K562 (cell line): ENCODE measurements around the gene B3GAT1.

Experiments used
- CEBPB ChIP-seq: fragments of 450-650 bp; IDR thresholded peaks from 2 replicates; pipeline ENCODE4 v1.6.1; 2016; ENCODE audit warnings: missing genetic modification characterization, missing compliant biosample characterization
- GABPA ChIP-seq: fragments of 200-800 bp; sonication (Bioruptor generic); conservative IDR thresholded peaks from 2 replicates; pipeline ENCODE4 v1.6.1; 2016; ENCODE audit warnings: low read depth, missing genetic modification characterization, missing compliant biosample characterization
- MED1 ChIP-seq: sonication (generic); formaldehyde crosslinking; IDR thresholded peaks from 2 replicates; pipeline ENCODE4 v1.8.1; 2023; ENCODE audit warnings: missing genetic modification reagents, borderline replicate concordance
- POLR2A ChIP-seq: fragments of 450-650 bp; conservative IDR thresholded peaks from 2 replicates; pipeline ENCODE4 v1.6.1; 2016
- SAFB ChIP-seq: fragments of 200-400 bp; formaldehyde crosslinking; IDR thresholded peaks from 2 replicates; pipeline ENCODE4 v1.6.1; 2017; ENCODE audit warnings: low read depth, low read length, borderline replicate concordance
- ZNF121 ChIP-seq: sonication (generic); formaldehyde crosslinking; conservative IDR thresholded peaks from 2 replicates; pipeline ENCODE4 v1.8.0; 2022; ENCODE audit warnings: missing genetic modification reagents
- TF ChIP-seq, protein P1 (sequence below), 3 experiments: IDR thresholded peaks in 2 of 3; conservative IDR thresholded peaks in 1 of 3; 2 replicates each; pipeline ENCODE4 v1.5.1; 2011 to 2012; ENCODE audit warnings: low read length in 3 of 3, mild to moderate bottlenecking in 3 of 3, control low read depth in 2 of 3, improper control_type of control experiment in 1 of 3, inconsistent platforms in 1 of 3, low read depth in 1 of 3, mixed read lengths in 1 of 3, moderate library complexity in 1 of 3; ENCODE audit not compliant: insufficient read depth in 2 of 3
- TF ChIP-seq, protein P2 (sequence below): sonication (generic); formaldehyde crosslinking; IDR thresholded peaks from 2 replicates; pipeline ENCODE4 v1.8.0; 2023; ENCODE audit warnings: missing genetic modification reagents, mild to moderate bottlenecking, borderline replicate concordance
- TF ChIP-seq, protein P3 (sequence below): fragments of 450-650 bp; IDR thresholded peaks from 2 replicates; pipeline ENCODE4 v1.6.1; 2017; ENCODE audit warnings: antibody characterized with exemption
- TF ChIP-seq, protein P4 (sequence below): fragments of 250-450 bp; sonication (Bioruptor Pico); IDR thresholded peaks from 2 replicates; pipeline ENCODE4 v1.8.0; 2021; ENCODE audit warnings: borderline replicate concordance, mild to moderate bottlenecking, moderate library complexity; ENCODE audit not compliant: poor library complexity, severe bottlenecking
- TF ChIP-seq, protein P5 (sequence below), 2 experiments: fragments of 450-650 bp in 1 of 2; sonication (generic) in 1 of 2; formaldehyde crosslinking in 1 of 2; IDR thresholded peaks in 1 of 2; conservative IDR thresholded peaks in 1 of 2; 2 replicates each; pipeline versions ENCODE4 v1.6.1 to v1.8.1; 2016 to 2023; ENCODE audit warnings: mild to moderate bottlenecking in 2 of 2, moderate library complexity in 2 of 2, inconsistent platforms in 1 of 2, missing genetic modification reagents in 1 of 2
- TF ChIP-seq, protein P6 (sequence below), 2 experiments: IDR thresholded peaks; 2 replicates each; pipeline ENCODE4 v1.6.1; 2012; ENCODE audit warnings: improper control_type of control experiment in 2 of 2, low read depth in 2 of 2, low read length in 2 of 2, borderline replicate concordance in 1 of 2
- TF ChIP-seq, protein P7 (sequence below), 2 experiments: IDR thresholded peaks; 2 replicates each; pipeline ENCODE4 v1.6.1; 2011; ENCODE audit warnings: borderline replicate concordance in 1 of 2, control low read depth in 1 of 2, low read depth in 1 of 2, low read length in 1 of 2, mild to moderate bottlenecking in 1 of 2, mixed read lengths in 1 of 2, moderate library complexity in 1 of 2; ENCODE audit not compliant: insufficient read depth in 1 of 2, insufficient read length in 1 of 2, poor library complexity in 1 of 2, severe bottlenecking in 1 of 2; ENCODE audit errors: extremely low read depth in 1 of 2

DNA sequence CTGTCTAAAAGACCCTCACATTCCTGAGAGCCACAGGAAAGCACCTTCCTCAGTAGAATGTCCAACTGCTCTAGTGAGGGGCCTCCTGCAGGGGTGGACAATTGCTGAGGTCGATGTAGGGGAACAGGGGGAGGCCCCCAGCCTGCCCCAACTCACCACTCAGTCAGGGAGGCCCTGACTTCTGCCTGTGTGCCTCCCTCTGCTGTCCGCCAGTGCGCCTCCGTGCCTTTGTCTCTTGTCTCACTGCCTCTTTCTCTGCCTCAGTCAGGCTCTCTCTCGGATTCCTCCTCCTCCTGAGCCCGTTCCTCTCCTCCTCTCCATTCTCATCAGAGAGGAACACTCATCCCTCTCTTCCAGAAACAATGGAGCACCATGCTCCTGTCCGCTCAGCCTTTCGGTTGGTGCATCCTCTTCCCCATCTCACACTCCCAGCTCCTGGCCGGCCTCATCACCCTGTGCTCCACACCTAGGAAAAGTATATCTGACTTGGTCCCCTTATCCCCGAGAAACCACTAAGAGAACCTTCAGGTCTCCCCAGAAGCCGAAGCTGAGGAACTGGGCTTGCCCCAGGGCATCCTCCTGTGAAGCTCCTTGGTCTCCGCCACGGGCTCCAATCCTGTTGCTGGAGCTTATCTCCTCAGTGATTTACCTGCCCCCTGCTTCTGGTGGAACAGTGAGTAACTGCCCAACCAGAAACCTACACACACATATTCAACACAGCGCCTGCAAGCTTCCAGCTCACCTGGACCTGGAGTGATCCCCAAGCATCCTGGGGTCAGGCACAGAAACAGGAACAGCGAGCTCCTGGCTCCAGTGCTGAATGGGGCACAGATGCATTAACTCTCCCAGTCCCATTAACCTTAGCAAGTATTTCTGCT lies 2.3 kb downstream of the B3GAT1 start:
- TF ChIP-seq, protein P1, sequence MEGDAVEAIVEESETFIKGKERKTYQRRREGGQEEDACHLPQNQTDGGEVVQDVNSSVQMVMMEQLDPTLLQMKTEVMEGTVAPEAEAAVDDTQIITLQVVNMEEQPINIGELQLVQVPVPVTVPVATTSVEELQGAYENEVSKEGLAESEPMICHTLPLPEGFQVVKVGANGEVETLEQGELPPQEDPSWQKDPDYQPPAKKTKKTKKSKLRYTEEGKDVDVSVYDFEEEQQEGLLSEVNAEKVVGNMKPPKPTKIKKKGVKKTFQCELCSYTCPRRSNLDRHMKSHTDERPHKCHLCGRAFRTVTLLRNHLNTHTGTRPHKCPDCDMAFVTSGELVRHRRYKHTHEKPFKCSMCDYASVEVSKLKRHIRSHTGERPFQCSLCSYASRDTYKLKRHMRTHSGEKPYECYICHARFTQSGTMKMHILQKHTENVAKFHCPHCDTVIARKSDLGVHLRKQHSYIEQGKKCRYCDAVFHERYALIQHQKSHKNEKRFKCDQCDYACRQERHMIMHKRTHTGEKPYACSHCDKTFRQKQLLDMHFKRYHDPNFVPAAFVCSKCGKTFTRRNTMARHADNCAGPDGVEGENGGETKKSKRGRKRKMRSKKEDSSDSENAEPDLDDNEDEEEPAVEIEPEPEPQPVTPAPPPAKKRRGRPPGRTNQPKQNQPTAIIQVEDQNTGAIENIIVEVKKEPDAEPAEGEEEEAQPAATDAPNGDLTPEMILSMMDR (IDR thresholded peaks at IDR 0.05 in 2 of 3, conservative IDR thresholded peaks at IDR 0.05 in 1 of 3; ENCODE audit: insufficient read depth in 2 of 3, low read depth in 1 of 3, low read length in 3 of 3) = no peak
- TF ChIP-seq CEBPB (tag) = no peak
- TF ChIP-seq, protein P2, sequence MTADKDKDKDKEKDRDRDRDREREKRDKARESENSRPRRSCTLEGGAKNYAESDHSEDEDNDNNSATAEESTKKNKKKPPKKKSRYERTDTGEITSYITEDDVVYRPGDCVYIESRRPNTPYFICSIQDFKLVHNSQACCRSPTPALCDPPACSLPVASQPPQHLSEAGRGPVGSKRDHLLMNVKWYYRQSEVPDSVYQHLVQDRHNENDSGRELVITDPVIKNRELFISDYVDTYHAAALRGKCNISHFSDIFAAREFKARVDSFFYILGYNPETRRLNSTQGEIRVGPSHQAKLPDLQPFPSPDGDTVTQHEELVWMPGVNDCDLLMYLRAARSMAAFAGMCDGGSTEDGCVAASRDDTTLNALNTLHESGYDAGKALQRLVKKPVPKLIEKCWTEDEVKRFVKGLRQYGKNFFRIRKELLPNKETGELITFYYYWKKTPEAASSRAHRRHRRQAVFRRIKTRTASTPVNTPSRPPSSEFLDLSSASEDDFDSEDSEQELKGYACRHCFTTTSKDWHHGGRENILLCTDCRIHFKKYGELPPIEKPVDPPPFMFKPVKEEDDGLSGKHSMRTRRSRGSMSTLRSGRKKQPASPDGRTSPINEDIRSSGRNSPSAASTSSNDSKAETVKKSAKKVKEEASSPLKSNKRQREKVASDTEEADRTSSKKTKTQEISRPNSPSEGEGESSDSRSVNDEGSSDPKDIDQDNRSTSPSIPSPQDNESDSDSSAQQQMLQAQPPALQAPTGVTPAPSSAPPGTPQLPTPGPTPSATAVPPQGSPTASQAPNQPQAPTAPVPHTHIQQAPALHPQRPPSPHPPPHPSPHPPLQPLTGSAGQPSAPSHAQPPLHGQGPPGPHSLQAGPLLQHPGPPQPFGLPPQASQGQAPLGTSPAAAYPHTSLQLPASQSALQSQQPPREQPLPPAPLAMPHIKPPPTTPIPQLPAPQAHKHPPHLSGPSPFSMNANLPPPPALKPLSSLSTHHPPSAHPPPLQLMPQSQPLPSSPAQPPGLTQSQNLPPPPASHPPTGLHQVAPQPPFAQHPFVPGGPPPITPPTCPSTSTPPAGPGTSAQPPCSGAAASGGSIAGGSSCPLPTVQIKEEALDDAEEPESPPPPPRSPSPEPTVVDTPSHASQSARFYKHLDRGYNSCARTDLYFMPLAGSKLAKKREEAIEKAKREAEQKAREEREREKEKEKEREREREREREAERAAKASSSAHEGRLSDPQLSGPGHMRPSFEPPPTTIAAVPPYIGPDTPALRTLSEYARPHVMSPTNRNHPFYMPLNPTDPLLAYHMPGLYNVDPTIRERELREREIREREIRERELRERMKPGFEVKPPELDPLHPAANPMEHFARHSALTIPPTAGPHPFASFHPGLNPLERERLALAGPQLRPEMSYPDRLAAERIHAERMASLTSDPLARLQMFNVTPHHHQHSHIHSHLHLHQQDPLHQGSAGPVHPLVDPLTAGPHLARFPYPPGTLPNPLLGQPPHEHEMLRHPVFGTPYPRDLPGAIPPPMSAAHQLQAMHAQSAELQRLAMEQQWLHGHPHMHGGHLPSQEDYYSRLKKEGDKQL (CRISPR knock-in tag) = no peak
- TF ChIP-seq, protein P3, sequence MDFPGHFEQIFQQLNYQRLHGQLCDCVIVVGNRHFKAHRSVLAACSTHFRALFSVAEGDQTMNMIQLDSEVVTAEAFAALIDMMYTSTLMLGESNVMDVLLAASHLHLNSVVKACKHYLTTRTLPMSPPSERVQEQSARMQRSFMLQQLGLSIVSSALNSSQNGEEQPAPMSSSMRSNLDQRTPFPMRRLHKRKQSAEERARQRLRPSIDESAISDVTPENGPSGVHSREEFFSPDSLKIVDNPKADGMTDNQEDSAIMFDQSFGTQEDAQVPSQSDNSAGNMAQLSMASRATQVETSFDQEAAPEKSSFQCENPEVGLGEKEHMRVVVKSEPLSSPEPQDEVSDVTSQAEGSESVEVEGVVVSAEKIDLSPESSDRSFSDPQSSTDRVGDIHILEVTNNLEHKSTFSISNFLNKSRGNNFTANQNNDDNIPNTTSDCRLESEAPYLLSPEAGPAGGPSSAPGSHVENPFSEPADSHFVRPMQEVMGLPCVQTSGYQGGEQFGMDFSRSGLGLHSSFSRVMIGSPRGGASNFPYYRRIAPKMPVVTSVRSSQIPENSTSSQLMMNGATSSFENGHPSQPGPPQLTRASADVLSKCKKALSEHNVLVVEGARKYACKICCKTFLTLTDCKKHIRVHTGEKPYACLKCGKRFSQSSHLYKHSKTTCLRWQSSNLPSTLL = no peak
- TF ChIP-seq, protein P4, sequence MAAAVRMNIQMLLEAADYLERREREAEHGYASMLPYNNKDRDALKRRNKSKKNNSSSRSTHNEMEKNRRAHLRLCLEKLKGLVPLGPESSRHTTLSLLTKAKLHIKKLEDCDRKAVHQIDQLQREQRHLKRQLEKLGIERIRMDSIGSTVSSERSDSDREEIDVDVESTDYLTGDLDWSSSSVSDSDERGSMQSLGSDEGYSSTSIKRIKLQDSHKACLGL (CRISPR knock-in tag) = no peak
- no peak for TF ChIP-seq SAFB
- TF ChIP-seq, protein P5, sequence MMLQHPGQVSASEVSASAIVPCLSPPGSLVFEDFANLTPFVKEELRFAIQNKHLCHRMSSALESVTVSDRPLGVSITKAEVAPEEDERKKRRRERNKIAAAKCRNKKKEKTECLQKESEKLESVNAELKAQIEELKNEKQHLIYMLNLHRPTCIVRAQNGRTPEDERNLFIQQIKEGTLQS (IDR thresholded peaks at IDR 0.05) = no peak
- TF ChIP-seq, protein P5 (CRISPR knock-in tag; conservative IDR thresholded peaks at IDR 0.05) = no peak
- TF ChIP-seq, protein P6, sequence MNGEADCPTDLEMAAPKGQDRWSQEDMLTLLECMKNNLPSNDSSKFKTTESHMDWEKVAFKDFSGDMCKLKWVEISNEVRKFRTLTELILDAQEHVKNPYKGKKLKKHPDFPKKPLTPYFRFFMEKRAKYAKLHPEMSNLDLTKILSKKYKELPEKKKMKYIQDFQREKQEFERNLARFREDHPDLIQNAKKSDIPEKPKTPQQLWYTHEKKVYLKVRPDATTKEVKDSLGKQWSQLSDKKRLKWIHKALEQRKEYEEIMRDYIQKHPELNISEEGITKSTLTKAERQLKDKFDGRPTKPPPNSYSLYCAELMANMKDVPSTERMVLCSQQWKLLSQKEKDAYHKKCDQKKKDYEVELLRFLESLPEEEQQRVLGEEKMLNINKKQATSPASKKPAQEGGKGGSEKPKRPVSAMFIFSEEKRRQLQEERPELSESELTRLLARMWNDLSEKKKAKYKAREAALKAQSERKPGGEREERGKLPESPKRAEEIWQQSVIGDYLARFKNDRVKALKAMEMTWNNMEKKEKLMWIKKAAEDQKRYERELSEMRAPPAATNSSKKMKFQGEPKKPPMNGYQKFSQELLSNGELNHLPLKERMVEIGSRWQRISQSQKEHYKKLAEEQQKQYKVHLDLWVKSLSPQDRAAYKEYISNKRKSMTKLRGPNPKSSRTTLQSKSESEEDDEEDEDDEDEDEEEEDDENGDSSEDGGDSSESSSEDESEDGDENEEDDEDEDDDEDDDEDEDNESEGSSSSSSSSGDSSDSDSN (IDR thresholded peaks at IDR 0.05; ENCODE audit: borderline replicate concordance in 1 of 2, low read depth in 2 of 2, low read length in 2 of 2) = no peak
- no peak for TF ChIP-seq POLR2A
- no peak for TF ChIP-seq ZNF121 (CRISPR knock-in tag)
- TF ChIP-seq GABPA (tag) = no peak
- TF ChIP-seq, protein P7, sequence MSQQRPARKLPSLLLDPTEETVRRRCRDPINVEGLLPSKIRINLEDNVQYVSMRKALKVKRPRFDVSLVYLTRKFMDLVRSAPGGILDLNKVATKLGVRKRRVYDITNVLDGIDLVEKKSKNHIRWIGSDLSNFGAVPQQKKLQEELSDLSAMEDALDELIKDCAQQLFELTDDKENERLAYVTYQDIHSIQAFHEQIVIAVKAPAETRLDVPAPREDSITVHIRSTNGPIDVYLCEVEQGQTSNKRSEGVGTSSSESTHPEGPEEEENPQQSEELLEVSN (IDR thresholded peaks at IDR 0.05; ENCODE audit: borderline replicate concordance in 1 of 2, extremely low read depth in 1 of 2, insufficient read depth in 1 of 2, insufficient read length in 1 of 2, low read depth in 1 of 2, low read length in 1 of 2, poor library complexity in 1 of 2, severe bottlenecking in 1 of 2) = no peak
- no peak for TF ChIP-seq MED1
